Activated T-cell treated with anti-CD3 and anti-CD28 coated beads, Interleukin-2, amount 50 U/mL, for 4 hours (primary cell): ENCODE measurements around the gene ARMC10. TPM values are rescaled to one million over a fixed set of nuclear protein-coding genes. Genes with fewer than 3 reads are reported as not detected.
"Not testable (repeated sequence)": the region's sequence is repeated elsewhere in the genome, so short reads cannot be mapped to it uniquely, and the experiment has no call there.

ENCODE experiments used
- ATAC-seq, 2 donors: fragments of 200-7000 bp; cut with Tn5 transposase; one replicate each; pipeline ENCODE4 v1.10.0; 2021
- DNase-seq: peaks from one replicate; pipeline ENCODE4 v3.0.0-alpha.2; 2020
- H3K27me3 Mint-ChIP-seq: one replicate; pipeline ENCODE4 v1.8.0; 2021; ENCODE audit warnings: low read depth, mixed read lengths
- H3K36me3 Mint-ChIP-seq: one replicate; pipeline ENCODE4 v1.8.0; 2022; ENCODE audit warnings: mixed read lengths; ENCODE audit not compliant: insufficient read depth
- H3K4me1 Mint-ChIP-seq: one replicate; pipeline ENCODE4 v1.8.0; 2021; ENCODE audit warnings: low read depth, mixed read lengths
- H3K4me3 Mint-ChIP-seq: one replicate; pipeline ENCODE4 v1.8.0; 2021; ENCODE audit warnings: mild to moderate bottlenecking, moderate library complexity, mixed read lengths
- H3K9me3 Mint-ChIP-seq: one replicate; pipeline ENCODE4 v1.8.0; 2021; ENCODE audit warnings: mixed read lengths
- total RNA-seq, 3 donors: library from RNA; stranded (reverse); gene quantifications; one replicate each; pipeline ENCODE4 v1.2.1, GENCODE V29; 2021

The ARMC10 gene
- total RNA-seq, 3 donors from 2014 or later = 54.3 to 58.3 (median 55.1) TPM

- ATAC-seq, H3K4me3 Mint-ChIP-seq, DNase-seq, H3K4me1 Mint-ChIP-seq, H3K27me3 Mint-ChIP-seq, H3K9me3 Mint-ChIP-seq: not testable (repeated sequence)
- H3K36me3 Mint-ChIP-seq = peaks cover 26% of the 10 kb centered on the region
These were observed 20.6 kb downstream of the ARMC10 start for GRCh38 chr7:103095558-103095957.

GRCh38 chr7:103097041-103097440 is 22.1 kb downstream of the ARMC10 start:
- DNase-seq (no peak), ATAC-seq (no peak)
- Mint-ChIP-seq H3K4me1 (no peaks in the 10 kb centered on the region), H3K4me3 (no peak overlapping the region), H3K9me3 (no peaks in the 10 kb centered on the region), H3K36me3 (peaks cover 28% of the 10 kb centered on the region), H3K27me3 (no peaks in the 10 kb centered on the region)

DNA sequence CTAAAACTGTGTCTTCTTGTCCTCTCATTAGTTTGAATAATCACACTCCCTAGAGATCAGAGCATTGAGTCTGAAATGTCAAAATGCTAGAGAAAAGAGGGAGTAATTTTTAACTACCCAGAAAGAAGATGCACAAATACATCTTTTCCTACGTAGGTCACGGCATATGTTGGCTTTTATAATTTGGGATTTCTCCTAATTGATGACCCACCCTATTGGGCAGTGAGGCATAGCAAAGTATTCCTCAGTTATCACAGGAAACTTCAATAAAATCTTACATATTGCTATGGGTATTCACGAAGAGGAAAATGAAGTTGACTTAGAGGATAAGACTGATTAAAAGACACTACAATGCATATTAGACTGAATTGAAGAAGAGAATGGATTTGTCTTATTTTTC is 25.4 kb downstream of the ARMC10 start:
- Mint-ChIP-seq H3K4me3 (no peak overlapping the region), H3K9me3 (no peaks in the 10 kb centered on the region), H3K36me3 (peaks cover 28% of the 10 kb centered on the region), H3K4me1 (no peaks in the 10 kb centered on the region), H3K27me3 (no peaks in the 10 kb centered on the region)
- no peak for DNase-seq
- ATAC-seq = no peak

DNA sequence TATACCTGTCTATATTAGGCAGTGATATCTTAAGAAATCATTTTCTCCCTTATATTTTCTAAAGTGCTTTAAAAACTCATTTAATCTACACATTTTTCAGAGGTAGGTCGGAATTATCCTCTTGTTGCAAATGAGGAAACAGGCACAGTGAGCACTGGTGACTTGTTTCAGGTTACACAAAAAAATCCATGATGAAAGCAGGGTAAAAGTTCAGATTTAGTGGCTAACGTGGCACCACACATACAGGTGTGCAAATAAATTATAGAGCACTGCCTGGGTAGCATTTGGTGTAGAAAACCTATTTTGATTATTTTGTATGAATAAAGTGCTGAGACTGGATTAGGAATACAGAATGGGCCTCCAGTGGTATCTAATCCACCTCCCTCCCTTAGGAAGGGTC is 26.6 kb downstream of the ARMC10 start:
- Mint-ChIP-seq H3K4me3 (no peak overlapping the region), H3K9me3 (no peaks in the 10 kb centered on the region), H3K4me1 (no peaks in the 10 kb centered on the region), H3K36me3 (peaks cover 26% of the 10 kb centered on the region), H3K27me3 (no peaks in the 10 kb centered on the region)
- no peak for DNase-seq
- ATAC-seq = no peak

DNA sequence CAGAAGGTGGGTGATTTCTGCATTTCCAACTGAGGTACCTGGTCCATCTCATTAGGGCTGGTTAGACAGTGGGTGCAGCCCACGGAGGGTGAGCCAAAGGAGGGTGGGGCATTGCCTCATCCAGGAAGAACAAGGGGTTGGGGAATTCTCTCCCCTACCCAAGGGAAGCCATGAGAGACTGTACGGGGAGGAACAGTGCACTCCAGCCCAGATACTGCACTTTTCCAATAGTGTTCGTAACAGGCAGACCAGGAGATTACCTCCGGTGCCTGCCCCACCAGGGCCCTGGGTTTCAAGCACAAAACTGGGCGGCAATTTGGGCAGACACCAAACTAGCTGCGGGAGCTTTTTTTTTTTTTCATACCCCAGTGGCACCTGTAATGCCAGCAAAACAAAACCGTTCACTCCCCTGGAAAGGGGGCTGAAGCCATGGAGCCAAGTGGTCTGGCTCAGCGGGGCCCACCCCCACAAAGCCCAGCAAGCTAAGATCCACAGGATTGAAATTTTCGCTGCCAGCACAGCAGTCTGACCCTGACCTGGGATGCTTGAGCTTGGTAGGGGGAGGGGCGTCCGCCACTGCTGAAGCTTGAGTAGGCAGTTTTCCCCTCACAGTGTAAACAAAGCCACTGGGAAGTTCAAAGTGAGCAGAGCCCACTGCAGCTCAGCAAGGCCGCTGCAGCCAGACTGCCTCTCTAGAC is 31.2 kb downstream of the ARMC10 start:
- Mint-ChIP-seq H3K4me3 (no peak overlapping the region), H3K27me3 (no peaks in the 10 kb centered on the region), H3K4me1 (peaks cover 9% of the 10 kb centered on the region), H3K9me3 (peaks cover 12% of the 10 kb centered on the region), H3K36me3 (peaks cover 59% of the 10 kb centered on the region)
- DNase-seq (no peak), ATAC-seq (no peak)

- H3K9me3 Mint-ChIP-seq = peaks cover 12% of the 10 kb centered on the region
- ATAC-seq, H3K27me3 Mint-ChIP-seq, DNase-seq, H3K4me1 Mint-ChIP-seq, H3K4me3 Mint-ChIP-seq: not testable (repeated sequence)
- peaks cover 63% of the 10 kb centered on the region for H3K36me3 Mint-ChIP-seq
These were observed 31.7 kb downstream of the ARMC10 start for GRCh38 chr7:103106703-103107070.

DNA sequence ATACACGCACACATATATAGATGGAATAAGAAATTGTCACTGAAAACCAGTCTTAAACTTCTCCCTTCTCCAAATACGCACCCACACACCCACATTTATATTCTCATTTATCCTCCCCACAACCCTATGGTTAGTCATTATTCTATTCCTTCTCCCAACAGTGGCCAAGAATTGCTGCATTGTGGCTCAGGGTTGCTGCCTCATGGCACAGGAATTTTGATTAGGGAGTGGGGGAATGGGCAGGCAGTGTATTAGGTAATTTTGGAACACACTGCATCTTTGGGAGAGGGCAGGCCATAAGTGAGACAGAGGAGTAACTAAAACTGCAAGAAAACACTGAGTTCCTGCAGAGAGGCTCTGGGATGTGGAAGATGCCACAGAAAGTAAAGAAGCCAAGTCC is 38.2 kb downstream of the ARMC10 start:
- no peak for ATAC-seq
- H3K36me3 Mint-ChIP-seq = peaks cover 63% of the 10 kb centered on the region
- H3K9me3 Mint-ChIP-seq = peaks cover 8% of the 10 kb centered on the region
- H3K4me1 Mint-ChIP-seq = peaks cover 5% of the 10 kb centered on the region
- no peak for DNase-seq
- no peak overlapping the region for H3K4me3 Mint-ChIP-seq
- no peaks in the 10 kb centered on the region for H3K27me3 Mint-ChIP-seq

- H3K4me1 Mint-ChIP-seq = peaks cover 1% of the 10 kb centered on the region
- peaks cover 52% of the 10 kb centered on the region for H3K36me3 Mint-ChIP-seq
- DNase-seq (no peak), ATAC-seq (no peak)
- H3K27me3 Mint-ChIP-seq = no peaks in the 10 kb centered on the region
- H3K4me3 Mint-ChIP-seq = no peak overlapping the region
- peaks cover 1% of the 10 kb centered on the region for H3K9me3 Mint-ChIP-seq
These were observed 39.7 kb downstream of the ARMC10 start for GRCh38 chr7:103114576-103115008.

DNA sequence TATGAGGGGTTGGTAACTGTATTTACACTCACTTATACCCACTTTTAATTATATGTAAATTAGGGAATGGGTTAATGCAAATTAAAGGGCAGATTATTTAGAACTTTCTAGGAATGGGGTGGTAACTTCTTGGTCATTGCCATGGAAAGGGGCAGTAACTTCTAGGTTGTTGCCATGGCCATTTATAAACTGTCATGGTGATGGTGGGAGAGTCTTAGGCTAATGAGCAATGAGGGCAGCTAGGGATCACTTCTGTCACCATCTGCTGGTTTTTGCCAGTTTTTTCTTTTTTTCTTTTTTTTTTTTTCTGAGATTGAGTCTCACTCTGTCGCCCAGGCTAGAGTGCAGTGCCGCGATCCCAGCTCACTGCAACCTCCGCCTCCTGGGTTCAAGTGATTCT is 40.8 kb downstream of the ARMC10 start:
- DNase-seq = no peak
- peaks cover 45% of the 10 kb centered on the region for H3K36me3 Mint-ChIP-seq
- H3K9me3 Mint-ChIP-seq = no peaks in the 10 kb centered on the region

GRCh38 chr7:103116511-103116910 is 41.6 kb downstream of the ARMC10 start:
- Mint-ChIP-seq H3K4me3 (no peak overlapping the region), H3K36me3 (peaks cover 44% of the 10 kb centered on the region), H3K4me1 (no peaks in the 10 kb centered on the region), H3K27me3 (no peaks in the 10 kb centered on the region), H3K9me3 (no peaks in the 10 kb centered on the region)
- ATAC-seq (no peak), DNase-seq (no peak)

More for the DNA sequence above, 40.8 kb downstream of the ARMC10 start:
- Mint-ChIP-seq H3K4me1 (no peaks in the 10 kb centered on the region), H3K4me3 (no peak overlapping the region), H3K27me3 (no peaks in the 10 kb centered on the region)
- ATAC-seq = no peak

- no peaks in the 10 kb centered on the region for H3K4me1 Mint-ChIP-seq
- no peaks in the 10 kb centered on the region for H3K9me3 Mint-ChIP-seq
- H3K4me3 Mint-ChIP-seq = no peak overlapping the region
- peaks cover 44% of the 10 kb centered on the region for H3K36me3 Mint-ChIP-seq
- no peak for ATAC-seq
- H3K27me3 Mint-ChIP-seq = no peaks in the 10 kb centered on the region
- DNase-seq = no peak
These were observed 42.1 kb downstream of the ARMC10 start for GRCh38 chr7:103116991-103117390.

DNA sequence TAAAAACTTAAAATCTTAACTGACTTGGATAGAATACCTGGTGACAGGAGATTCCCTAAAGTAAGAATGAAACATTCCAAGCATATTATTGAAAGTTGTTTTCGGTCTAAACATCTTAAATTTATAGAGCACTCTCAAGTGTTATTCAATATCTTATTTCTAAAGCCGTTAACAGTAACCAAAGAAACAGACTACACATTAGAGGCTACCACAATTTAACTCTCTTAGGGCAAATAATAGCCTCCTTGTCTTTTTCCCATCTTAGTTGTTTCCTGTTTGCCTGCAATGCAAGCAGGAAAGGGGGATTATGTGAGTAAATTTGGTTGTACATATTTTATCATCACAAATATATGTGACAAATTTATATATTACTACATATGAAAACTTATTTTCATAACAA is 42.5 kb downstream of the ARMC10 start:
- ATAC-seq (no peak), DNase-seq (no peak)
- H3K36me3 Mint-ChIP-seq = peaks cover 43% of the 10 kb centered on the region
- no peaks in the 10 kb centered on the region for H3K27me3 Mint-ChIP-seq
- H3K4me1 Mint-ChIP-seq = no peaks in the 10 kb centered on the region
- H3K4me3 Mint-ChIP-seq = no peak overlapping the region
- H3K9me3 Mint-ChIP-seq = no peaks in the 10 kb centered on the region

- no peak for ATAC-seq
- Mint-ChIP-seq H3K4me1 (no peaks in the 10 kb centered on the region), H3K4me3 (no peak overlapping the region), H3K27me3 (no peaks in the 10 kb centered on the region), H3K9me3 (no peaks in the 10 kb centered on the region), H3K36me3 (peaks cover 35% of the 10 kb centered on the region)
- DNase-seq = no peak
These were observed 44.9 kb downstream of the ARMC10 start for GRCh38 chr7:103119791-103120291.

DNA sequence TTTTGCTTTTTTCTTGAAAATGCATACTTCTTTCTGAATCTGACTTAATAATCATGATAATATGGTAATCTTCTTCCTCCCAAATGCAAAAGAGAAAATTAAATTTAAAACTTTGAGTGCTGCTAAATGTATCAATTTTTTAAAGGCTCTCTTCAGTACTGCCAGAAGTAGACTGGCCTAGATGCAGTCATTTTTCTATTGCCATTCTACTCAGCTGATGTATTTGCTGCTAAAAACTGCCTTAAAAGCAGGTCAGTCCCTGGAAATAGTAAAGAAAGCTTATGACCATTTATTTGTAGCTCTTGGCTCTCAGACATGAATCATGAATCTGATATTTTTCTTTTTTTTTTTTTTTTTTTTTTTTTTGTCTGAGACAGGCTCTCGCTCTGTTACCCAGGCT is 45.4 kb downstream of the ARMC10 start:
- peaks cover 30% of the 10 kb centered on the region for H3K36me3 Mint-ChIP-seq
- no peaks in the 10 kb centered on the region for H3K9me3 Mint-ChIP-seq
- no peaks in the 10 kb centered on the region for H3K27me3 Mint-ChIP-seq
- no peaks in the 10 kb centered on the region for H3K4me1 Mint-ChIP-seq
- ATAC-seq (no peak), DNase-seq (no peak)
- H3K4me3 Mint-ChIP-seq = no peak overlapping the region

DNA sequence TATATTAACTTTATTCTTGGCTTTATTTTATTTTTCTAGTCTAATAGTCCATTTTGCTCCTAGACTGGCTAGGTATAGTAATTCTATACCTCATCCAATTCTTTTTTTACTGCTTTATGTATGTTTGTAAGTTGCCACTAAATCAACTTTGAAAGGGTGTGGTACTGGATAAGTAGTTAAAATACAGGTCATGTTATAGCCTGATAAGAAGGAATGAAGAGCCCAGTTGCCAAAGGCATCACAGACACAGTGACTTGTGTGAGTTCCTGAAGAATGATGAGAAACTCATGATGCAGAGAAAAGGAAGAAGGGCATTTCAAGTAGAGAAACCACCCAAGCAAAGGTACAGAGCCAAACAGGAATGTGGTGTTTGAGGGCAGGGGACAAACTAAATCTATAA is 46.7 kb downstream of the ARMC10 start:
- Mint-ChIP-seq H3K27me3 (no peaks in the 10 kb centered on the region), H3K36me3 (peaks cover 34% of the 10 kb centered on the region), H3K4me1 (no peaks in the 10 kb centered on the region), H3K4me3 (no peak overlapping the region), H3K9me3 (no peaks in the 10 kb centered on the region)
- no peak for ATAC-seq
- no peak for DNase-seq
